GM19467 (cell line): ENCODE results near the gene RALGAPA2.
A peak's percentile ranks its signal among the peaks of the same experiment; 100 is the strongest.

ENCODE experiments used
- ATAC-seq: cut with Tn5 transposase; IDR thresholded peaks from one replicate; pipeline ENCODE4 v1.9.1; 2021; ENCODE audit warnings: mild to moderate bottlenecking, moderate library complexity; ENCODE audit not compliant: unreplicated experiment

The RALGAPA2 gene

GRCh38 chr20:20503777-20504530, 208.5 kb downstream of the RALGAPA2 start:
- no peak for ATAC-seq

- no peak for ATAC-seq
Observed at GRCh38 chr20:20501128-20501527, 211.3 kb downstream of the RALGAPA2 start.

GRCh38 chr20:20500312-20500711, 212.1 kb downstream of the RALGAPA2 start:
- ATAC-seq: no peak

GRCh38 chr20:20499439-20499838, 213.0 kb downstream of the RALGAPA2 start:
- no peak for ATAC-seq

- no peak for ATAC-seq
Observed at GRCh38 chr20:20498076-20498861, 214.2 kb downstream of the RALGAPA2 start.

GRCh38 chr20:20497242-20497978, 215.0 kb downstream of the RALGAPA2 start:
- no peak for ATAC-seq

GRCh38 chr20:20495729-20496503, 216.5 kb downstream of the RALGAPA2 start:
- no peak for ATAC-seq

GRCh38 chr20:20493701-20494100, 218.7 kb downstream of the RALGAPA2 start:
- no peak for ATAC-seq

- ATAC-seq: no peak
Observed at GRCh38 chr20:20492521-20493332, 219.7 kb downstream of the RALGAPA2 start.

GRCh38 chr20:20491784-20492264, 220.6 kb downstream of the RALGAPA2 start:
- no peak for ATAC-seq

- no peak for ATAC-seq
Observed at GRCh38 chr20:20491110-20491783, 221.2 kb downstream of the RALGAPA2 start.

- no peak for ATAC-seq
Observed at GRCh38 chr20:20490673-20491072, 221.8 kb downstream of the RALGAPA2 start.

GRCh38 chr20:20489648-20490341, 222.6 kb downstream of the RALGAPA2 start:
- no peak for ATAC-seq

- ATAC-seq: peak; percentile 79
Observed at GRCh38 chr20:20489054-20489453, 223.4 kb downstream of the RALGAPA2 start.

- no peak for ATAC-seq
Observed at GRCh38 chr20:20488388-20488787, 224.1 kb downstream of the RALGAPA2 start.

GRCh38 chr20:20487811-20488210, 224.6 kb downstream of the RALGAPA2 start:
- no peak for ATAC-seq

- ATAC-seq: no peak
Observed at GRCh38 chr20:20483328-20483727, 229.1 kb downstream of the RALGAPA2 start.

- ATAC-seq: no peak
Observed at GRCh38 chr20:20482453-20482852, 230.0 kb downstream of the RALGAPA2 start.

GRCh38 chr20:20480689-20481088, 231.8 kb downstream of the RALGAPA2 start:
- ATAC-seq: no peak
